Measurements from ENCODE around the gene FAAP20.

Gene FAAP20

DNA sequence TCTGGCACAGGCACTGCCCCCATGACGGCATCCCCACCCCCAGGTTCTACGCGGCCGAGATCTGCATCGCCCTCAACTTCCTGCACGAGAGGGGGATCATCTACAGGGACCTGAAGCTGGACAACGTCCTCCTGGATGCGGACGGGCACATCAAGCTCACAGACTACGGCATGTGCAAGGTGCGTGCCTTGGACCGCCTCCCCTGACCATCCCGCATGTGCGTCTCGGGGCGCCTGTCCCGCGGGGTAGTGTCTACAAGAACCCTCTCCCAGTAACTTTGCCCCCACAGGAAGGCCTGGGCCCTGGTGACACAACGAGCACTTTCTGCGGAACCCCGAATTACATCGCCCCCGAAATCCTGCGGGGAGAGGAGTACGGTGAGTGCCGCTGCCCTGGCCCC is 22.6 kb downstream of the FAAP20 start:
- TF ChIP-seq, protein P1, sequence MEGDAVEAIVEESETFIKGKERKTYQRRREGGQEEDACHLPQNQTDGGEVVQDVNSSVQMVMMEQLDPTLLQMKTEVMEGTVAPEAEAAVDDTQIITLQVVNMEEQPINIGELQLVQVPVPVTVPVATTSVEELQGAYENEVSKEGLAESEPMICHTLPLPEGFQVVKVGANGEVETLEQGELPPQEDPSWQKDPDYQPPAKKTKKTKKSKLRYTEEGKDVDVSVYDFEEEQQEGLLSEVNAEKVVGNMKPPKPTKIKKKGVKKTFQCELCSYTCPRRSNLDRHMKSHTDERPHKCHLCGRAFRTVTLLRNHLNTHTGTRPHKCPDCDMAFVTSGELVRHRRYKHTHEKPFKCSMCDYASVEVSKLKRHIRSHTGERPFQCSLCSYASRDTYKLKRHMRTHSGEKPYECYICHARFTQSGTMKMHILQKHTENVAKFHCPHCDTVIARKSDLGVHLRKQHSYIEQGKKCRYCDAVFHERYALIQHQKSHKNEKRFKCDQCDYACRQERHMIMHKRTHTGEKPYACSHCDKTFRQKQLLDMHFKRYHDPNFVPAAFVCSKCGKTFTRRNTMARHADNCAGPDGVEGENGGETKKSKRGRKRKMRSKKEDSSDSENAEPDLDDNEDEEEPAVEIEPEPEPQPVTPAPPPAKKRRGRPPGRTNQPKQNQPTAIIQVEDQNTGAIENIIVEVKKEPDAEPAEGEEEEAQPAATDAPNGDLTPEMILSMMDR (IDR thresholded peaks at IDR 0.05; ENCODE audit: low read depth, low read length): no peak
- no peak overlapping the region for H3K4me3 ChIP-seq (replicated peaks in 1 of 2; ENCODE audit: low read depth in 2 of 2, low read length in 2 of 2)
- DNase-seq (ENCODE audit: low read depth in 2 of 2): no peak

DNA sequence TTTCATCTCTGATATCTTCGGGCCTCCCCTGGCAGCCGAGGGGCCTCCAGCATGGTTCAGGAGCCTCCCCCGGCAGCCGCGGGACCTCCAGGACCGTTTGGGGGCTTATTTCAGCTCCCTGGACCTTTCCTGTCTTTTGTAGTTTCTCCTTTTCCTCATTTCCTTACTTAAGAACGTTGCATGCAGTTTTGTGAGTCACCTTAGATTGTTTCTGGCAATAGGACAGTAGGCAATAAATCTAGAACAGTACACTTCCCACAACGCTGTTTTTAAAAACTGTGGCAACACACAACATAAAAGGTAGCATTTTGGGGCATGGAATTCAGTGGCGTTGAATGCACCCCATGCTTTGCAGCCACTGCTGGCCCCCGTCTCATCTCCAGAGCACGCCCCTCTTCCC is 24.4 kb downstream of the FAAP20 start:
- no peak for DNase-seq (ENCODE audit: low read depth in 2 of 2)
- TF ChIP-seq, protein P1 (IDR thresholded peaks at IDR 0.05; ENCODE audit: low read depth, low read length): no peak
- H3K4me3 ChIP-seq (replicated peaks in 1 of 2; ENCODE audit: low read depth in 2 of 2, low read length in 2 of 2): no peak overlapping the region

DNA sequence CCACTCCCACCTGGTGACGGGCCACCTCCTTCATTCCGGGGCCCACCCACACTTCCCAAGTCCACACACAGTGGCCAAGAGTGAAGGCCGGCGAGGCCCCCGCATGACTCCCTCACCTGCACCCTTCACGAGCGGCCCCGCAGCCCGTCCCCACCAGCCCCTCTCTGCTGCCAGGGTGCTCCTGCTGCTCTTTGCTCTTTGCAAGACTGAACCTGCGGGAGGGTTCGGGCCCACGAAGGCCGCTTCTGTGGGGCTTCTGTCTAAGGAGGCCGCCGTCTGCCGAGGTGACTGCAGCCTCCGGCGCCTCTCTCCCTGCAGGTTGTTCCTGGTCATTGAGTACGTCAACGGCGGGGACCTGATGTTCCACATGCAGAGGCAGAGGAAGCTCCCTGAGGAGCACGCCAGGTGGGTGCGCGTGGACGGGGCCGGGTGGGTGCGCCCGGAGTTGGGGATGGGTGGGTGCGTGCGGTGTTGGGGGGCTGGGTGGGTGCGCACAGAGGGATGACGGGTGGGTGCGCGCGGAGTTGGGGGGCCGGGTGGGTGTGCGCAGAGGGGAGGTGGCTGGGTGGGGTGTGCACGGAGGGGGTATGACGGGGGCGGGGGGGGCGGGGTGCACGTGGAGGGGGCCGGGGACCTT is 25.3 kb downstream of the FAAP20 start:
- TF ChIP-seq, protein P1 (IDR thresholded peaks at IDR 0.05; ENCODE audit: low read depth, low read length): no peak
- DNase-seq (ENCODE audit: low read depth in 2 of 2): no peak
- H3K4me3 ChIP-seq (replicated peaks in 1 of 2; ENCODE audit: low read depth in 2 of 2, low read length in 2 of 2): no peak overlapping the region

DNA sequence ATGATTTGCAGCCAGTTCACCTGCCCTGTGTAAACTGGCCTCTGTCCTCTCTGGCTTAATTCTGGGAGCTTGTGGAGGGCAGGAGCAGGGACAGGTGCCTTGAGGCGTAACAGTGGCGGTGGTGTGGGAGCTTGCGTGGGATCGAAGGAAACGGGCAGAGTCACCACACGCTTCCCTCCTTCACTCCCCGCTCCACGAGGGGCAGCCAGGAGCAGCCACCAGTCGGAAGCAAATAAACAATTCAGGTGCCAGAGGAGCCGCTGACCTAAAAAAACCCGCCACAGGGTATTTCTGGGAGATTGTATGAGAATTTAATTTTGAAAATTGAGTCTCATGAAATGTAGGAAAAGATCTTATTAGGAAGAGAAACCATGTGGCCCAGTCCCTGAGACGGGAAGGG is 26.0 kb downstream of the FAAP20 start:
- TF ChIP-seq, protein P1 (IDR thresholded peaks at IDR 0.05; ENCODE audit: low read depth, low read length): no peak
- DNase-seq (ENCODE audit: low read depth in 2 of 2): no peak
- H3K4me3 ChIP-seq (replicated peaks in 1 of 2; ENCODE audit: low read depth in 2 of 2, low read length in 2 of 2): no peak overlapping the region

DNA sequence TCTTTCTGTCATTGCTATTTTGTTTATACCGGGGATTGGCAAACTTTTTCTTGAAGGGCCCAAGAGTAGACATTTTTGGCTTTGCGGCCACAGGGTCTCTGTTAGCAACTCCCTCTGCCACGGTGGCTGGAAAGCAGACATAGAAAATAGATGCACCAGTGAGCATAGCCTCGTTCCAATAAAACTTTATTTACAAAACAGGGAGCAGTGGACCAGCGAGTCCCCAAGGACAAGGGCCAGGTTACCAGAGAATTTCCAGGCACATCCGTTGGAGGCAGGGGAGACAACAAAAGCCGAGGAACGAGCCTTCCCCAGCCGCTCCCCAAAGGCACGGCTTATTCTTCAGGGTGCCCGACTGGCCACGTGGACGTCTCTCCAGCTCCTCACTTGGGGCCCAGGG is 26.5 kb downstream of the FAAP20 start:
- no peak overlapping the region for H3K4me3 ChIP-seq (replicated peaks in 1 of 2; ENCODE audit: low read depth in 2 of 2, low read length in 2 of 2)
- no peak for DNase-seq (ENCODE audit: low read depth in 2 of 2)
- TF ChIP-seq, protein P1 (IDR thresholded peaks at IDR 0.05; ENCODE audit: low read depth, low read length): no peak

DNA sequence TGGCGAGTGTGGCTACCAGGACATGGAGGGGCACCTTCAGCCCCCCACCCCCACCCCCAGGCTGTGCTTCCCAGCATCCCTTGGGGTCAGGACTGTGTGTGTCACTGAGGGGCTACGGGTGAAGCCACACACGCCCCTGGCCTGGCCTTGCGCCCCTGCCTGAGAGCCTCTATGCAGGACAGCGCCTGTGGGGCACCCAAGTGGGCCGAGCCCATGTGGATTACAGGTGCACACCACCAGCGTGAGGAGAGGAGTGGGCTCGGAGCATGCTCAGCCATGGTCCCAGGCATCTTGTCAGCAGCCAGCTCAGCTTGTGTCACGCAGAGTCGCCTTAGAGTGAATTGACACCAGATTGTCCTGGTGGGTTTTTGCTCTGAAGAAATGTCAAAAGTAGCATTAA is 27.9 kb downstream of the FAAP20 start:
- no peak overlapping the region for H3K4me3 ChIP-seq (replicated peaks in 1 of 2; ENCODE audit: low read depth in 2 of 2, low read length in 2 of 2)
- TF ChIP-seq, protein P1 (IDR thresholded peaks at IDR 0.05; ENCODE audit: low read depth, low read length): no peak
- no peak for DNase-seq (ENCODE audit: low read depth in 2 of 2)

DNA sequence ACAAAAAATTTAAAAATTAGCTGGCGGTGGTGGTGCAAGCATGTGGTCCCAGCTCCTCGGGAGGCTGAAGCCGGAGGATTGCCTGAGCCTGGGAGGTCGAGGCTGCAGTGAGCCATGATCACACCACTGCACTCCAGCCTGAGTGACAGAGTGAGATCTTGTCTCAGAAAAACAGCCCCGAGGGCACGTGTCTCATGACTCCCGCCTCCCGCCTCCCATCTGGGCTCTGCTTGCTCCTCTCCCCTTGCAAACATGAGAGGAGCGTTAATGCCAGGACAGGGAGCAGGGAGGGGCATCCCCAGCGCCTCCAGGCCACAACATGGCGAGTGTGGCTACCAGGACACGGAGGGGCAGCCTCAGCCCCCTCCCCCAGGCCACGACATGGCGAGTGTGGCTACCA is 28.3 kb downstream of the FAAP20 start:
- TF ChIP-seq, protein P1 (IDR thresholded peaks at IDR 0.05; ENCODE audit: low read depth, low read length): no peak
- DNase-seq (ENCODE audit: low read depth in 2 of 2): no peak
- H3K4me3 ChIP-seq (replicated peaks in 1 of 2; ENCODE audit: low read depth in 2 of 2, low read length in 2 of 2): no peak overlapping the region
